HFFc6 (cell line): ENCODE data around the gene AFAP1. TPM values are rescaled to one million over a fixed set of nuclear protein-coding genes. Genes with fewer than 3 reads are reported as not detected.

Source experiments
- DNase-seq: peaks from one replicate; pipeline ENCODE4 v3.0.0-alpha.2; 2018
- H3K27ac Mint-ChIP-seq: 2 replicates; pipeline ENCODE4 v1.8.0; 2020; ENCODE audit warnings: mild to moderate bottlenecking, mixed read lengths
- H3K27me3 Mint-ChIP-seq: 2 replicates; pipeline ENCODE4 v1.8.0; 2021; ENCODE audit warnings: mild to moderate bottlenecking, moderate library complexity, mixed read lengths; ENCODE audit not compliant: insufficient read depth
- H3K36me3 Mint-ChIP-seq: 2 replicates; pipeline ENCODE4 v1.8.0; 2021; ENCODE audit warnings: low read depth, mixed read lengths
- H3K4me1 Mint-ChIP-seq: 2 replicates; pipeline ENCODE4 v1.8.0; 2020; ENCODE audit warnings: low read depth, mixed read lengths
- H3K4me3 Mint-ChIP-seq: 2 replicates; pipeline ENCODE4 v1.8.0; 2020; ENCODE audit warnings: mild to moderate bottlenecking, moderate library complexity, mixed read lengths
- H3K9me3 Mint-ChIP-seq: 2 replicates; pipeline ENCODE4 v1.8.0; 2020; ENCODE audit warnings: mild to moderate bottlenecking, mixed read lengths
- CTCF ChIP-seq: fragments of 200-600 bp; sonication (generic); IDR thresholded peaks from 2 replicates; pipeline ENCODE4 v1.5.0; 2021; ENCODE audit warnings: antibody characterized with exemption, mild to moderate bottlenecking
- total RNA-seq, 6 experiments: library from RNA; stranded (reverse); fragmentation: NEBNext Ultra II Directional; extraction: Animal tissue kit (Norgen Biotek cat#: 25700); gene quantifications; 2 replicates in 1 of 6; 3 replicates in 5 of 6; pipeline ENCODE4 v1.2.3, GENCODE V29; 2021

The AFAP1 gene
- total RNA-seq, 6 experiments from 2014 or later: 99.7 to 116 (median 107) TPM

DNA sequence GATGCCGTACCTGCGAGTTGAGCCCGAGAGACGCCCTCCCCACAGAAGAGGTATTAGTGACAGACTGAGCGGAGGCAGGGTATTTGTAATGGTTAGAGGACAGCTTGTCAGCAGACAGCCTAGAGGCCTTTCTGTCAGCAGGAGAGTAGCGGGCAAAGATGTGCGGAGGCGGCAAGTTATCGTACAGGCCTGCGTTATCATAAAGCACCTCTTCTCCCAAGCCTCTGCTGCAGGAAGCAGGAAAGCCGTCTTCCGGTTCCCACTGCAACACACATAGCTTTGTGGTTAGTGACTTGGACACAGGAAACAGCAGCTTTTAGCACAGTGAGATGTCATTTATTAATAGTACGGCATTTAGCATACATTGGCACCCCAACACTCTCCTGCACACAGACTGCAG is 158.3 kb downstream of the AFAP1 start:
- Mint-ChIP-seq H3K4me1 (peaks cover 71% of the 10 kb centered on the region), H3K4me3 (peak overlapping the region; percentile 79), H3K27ac (peak overlapping the region; percentile 96)

GRCh38 chr4:7780751-7781348 is 158.8 kb downstream of the AFAP1 start:
- Mint-ChIP-seq H3K4me3 (peak overlapping the region; percentile 79), H3K36me3 (peaks cover 72% of the 10 kb centered on the region), H3K9me3 (no peaks in the 10 kb centered on the region), H3K27me3 (peaks cover 13% of the 10 kb centered on the region), H3K27ac (peak overlapping the region; percentile 96), H3K4me1 (peaks cover 67% of the 10 kb centered on the region)
- no peak for DNase-seq
- no peak for TF ChIP-seq CTCF

More for the DNA sequence above, 158.3 kb downstream of the AFAP1 start:
- DNase-seq: peak; percentile 79
- Mint-ChIP-seq H3K9me3 (no peaks in the 10 kb centered on the region), H3K36me3 (peaks cover 76% of the 10 kb centered on the region), H3K27me3 (peaks cover 10% of the 10 kb centered on the region)
- TF ChIP-seq CTCF: no peak

- Mint-ChIP-seq H3K36me3 (peaks cover 70% of the 10 kb centered on the region), H3K27me3 (peaks cover 14% of the 10 kb centered on the region), H3K4me3 (peak overlapping the region; percentile 73; the same call in 1 of the 2 replicates), H3K9me3 (no peaks in the 10 kb centered on the region), H3K27ac (peak overlapping the region; percentile 83), H3K4me1 (peaks cover 58% of the 10 kb centered on the region)
- TF ChIP-seq CTCF: no peak
- DNase-seq: no peak
Measured at GRCh38 chr4:7779432-7779768, 160.3 kb downstream of the AFAP1 start.

- peaks cover 55% of the 10 kb centered on the region for H3K4me1 Mint-ChIP-seq
- H3K27me3 Mint-ChIP-seq: peaks cover 14% of the 10 kb centered on the region
- peak overlapping the region; percentile 73 for H3K4me3 Mint-ChIP-seq
- no peak for TF ChIP-seq CTCF
- peak overlapping the region; percentile 83 for H3K27ac Mint-ChIP-seq
- no peak for DNase-seq
- no peaks in the 10 kb centered on the region for H3K9me3 Mint-ChIP-seq
- H3K36me3 Mint-ChIP-seq: peaks cover 71% of the 10 kb centered on the region
Measured at GRCh38 chr4:7778510-7779431, 160.9 kb downstream of the AFAP1 start.

GRCh38 chr4:7777871-7778509 is 161.7 kb downstream of the AFAP1 start:
- Mint-ChIP-seq H3K36me3 (peaks cover 71% of the 10 kb centered on the region), H3K27me3 (peaks cover 17% of the 10 kb centered on the region), H3K4me1 (peaks cover 55% of the 10 kb centered on the region), H3K9me3 (no peaks in the 10 kb centered on the region), H3K27ac (peak overlapping the region; percentile 54), H3K4me3 (no peak overlapping the region)
- no peak for DNase-seq
- TF ChIP-seq CTCF: no peak
